Tibial artery (tissue), 4 donors: ENCODE results near the gene SLC39A12.

Experiments used
- DNase-seq, 2 donors: peaks; one replicate each; pipeline ENCODE4 v3.0.0-alpha.2; 2019
- H3K27ac ChIP-seq, 2 donors: fragments of 200-600 bp; sonication (generic) in 1 of 2; 1 replicate in 1 of 2; 2 replicates in 1 of 2; pipeline ENCODE4 v1.5.1; 2018 to 2019; ENCODE audit warnings: mild to moderate bottlenecking in 1 of 2
- H3K27me3 ChIP-seq, 2 donors: fragments of 200-600 bp; sonication (generic) in 1 of 2; one replicate each; pipeline versions ENCODE4 v1.5.1 to v1.6.0; 2016 to 2019
- H3K36me3 ChIP-seq, 3 donors: fragments of 200-600 bp; sonication (generic) in 2 of 3; one replicate each; pipeline ENCODE4 v1.5.1; 2016 to 2019; ENCODE audit warnings: mild to moderate bottlenecking in 2 of 3
- H3K4me1 ChIP-seq, 4 donors: fragments of 200-600 bp; sonication (generic) in 2 of 4; 1 replicate in 3 of 4; 2 replicates in 1 of 4; pipeline ENCODE4 v1.5.1; 2016 to 2019
- H3K4me3 ChIP-seq, 2 donors: fragments of 200-600 bp; sonication (generic) in 1 of 2; 1 replicate in 1 of 2; 2 replicates in 1 of 2; pipeline ENCODE4 v1.5.1; 2018 to 2019; ENCODE audit warnings: mild to moderate bottlenecking in 2 of 2
- H3K9me3 ChIP-seq, 3 donors: fragments of 200-600 bp; sonication (generic) in 1 of 3; one replicate each; pipeline ENCODE4 v1.5.1; 2016 to 2019
- intact Hi-C: fragments of 100-400 bp; cut with DNase I; formaldehyde crosslinking; loops from one replicate; pipeline ENCODE4 v1.15.0; 2023; ENCODE audit warnings: low total_unique reads
- TF ChIP-seq, protein P1 (sequence below), 2 experiments: fragments of 200-600 bp in 1 of 2; fragments of 450-650 bp in 1 of 2; IDR thresholded peaks; one replicate each; pipeline ENCODE4 v1.5.1; 2017 to 2019; ENCODE audit warnings: antibody characterized with exemption in 2 of 2, mild to moderate bottlenecking in 1 of 2, moderate library complexity in 1 of 2

The SLC39A12 gene

DNA sequence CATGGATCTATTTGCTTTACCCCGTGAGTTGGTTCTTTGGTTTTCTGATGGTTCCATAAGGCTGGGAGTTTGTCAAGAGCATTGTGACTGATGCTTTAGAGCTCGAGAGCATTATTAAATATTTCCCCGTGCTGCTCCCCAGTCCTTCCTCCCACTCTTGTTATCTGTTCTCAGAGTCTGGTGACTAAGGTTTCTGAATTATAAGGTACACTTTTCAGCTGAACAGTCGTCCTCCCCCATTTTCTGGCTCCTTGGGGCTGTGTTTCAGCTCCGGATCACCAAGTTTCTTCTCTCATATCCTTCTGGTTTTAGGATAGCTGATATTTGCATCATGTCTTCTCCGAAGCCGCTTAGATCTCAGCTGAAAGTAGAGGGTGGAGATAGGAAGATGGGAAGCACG lies 130.7 kb downstream of the SLC39A12 start:
- Histone ChIP-seq H3K9me3 (no peaks in the 10 kb centered on the region), H3K27me3 (no peaks in the 10 kb centered on the region), H3K4me1 (peaks cover 0 to 6% (median 0%) of the 10 kb centered on the region in 4 donors), H3K27ac (no peak overlapping the region), H3K4me3 (no peak overlapping the region), H3K36me3 (no peaks in the 10 kb centered on the region)
- DNase-seq = no peak
- TF ChIP-seq, protein P1, sequence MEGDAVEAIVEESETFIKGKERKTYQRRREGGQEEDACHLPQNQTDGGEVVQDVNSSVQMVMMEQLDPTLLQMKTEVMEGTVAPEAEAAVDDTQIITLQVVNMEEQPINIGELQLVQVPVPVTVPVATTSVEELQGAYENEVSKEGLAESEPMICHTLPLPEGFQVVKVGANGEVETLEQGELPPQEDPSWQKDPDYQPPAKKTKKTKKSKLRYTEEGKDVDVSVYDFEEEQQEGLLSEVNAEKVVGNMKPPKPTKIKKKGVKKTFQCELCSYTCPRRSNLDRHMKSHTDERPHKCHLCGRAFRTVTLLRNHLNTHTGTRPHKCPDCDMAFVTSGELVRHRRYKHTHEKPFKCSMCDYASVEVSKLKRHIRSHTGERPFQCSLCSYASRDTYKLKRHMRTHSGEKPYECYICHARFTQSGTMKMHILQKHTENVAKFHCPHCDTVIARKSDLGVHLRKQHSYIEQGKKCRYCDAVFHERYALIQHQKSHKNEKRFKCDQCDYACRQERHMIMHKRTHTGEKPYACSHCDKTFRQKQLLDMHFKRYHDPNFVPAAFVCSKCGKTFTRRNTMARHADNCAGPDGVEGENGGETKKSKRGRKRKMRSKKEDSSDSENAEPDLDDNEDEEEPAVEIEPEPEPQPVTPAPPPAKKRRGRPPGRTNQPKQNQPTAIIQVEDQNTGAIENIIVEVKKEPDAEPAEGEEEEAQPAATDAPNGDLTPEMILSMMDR (IDR thresholded peaks at IDR 0.05) = no peak
- intact Hi-C loops = no loop called here

DNA sequence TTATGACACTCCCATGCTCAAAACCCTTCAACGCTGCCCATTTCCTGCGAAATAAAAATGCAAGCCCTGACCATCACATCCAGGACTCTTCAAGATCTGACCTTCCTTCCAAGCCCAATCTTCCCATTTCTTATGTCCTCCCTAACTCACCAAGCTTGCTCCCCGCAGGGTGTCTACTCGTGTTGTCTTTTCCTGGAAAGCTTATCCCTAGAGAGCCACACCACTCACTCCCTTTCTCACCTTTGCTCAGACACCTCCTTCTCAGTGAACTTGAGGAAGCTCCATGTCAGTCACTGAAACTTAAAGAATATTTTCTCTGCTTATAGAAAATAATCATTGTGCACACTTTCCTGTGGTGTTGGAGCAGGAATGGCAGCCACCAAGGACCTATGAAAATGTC lies 134.1 kb downstream of the SLC39A12 start:
- Histone ChIP-seq H3K27me3 (no peaks in the 10 kb centered on the region), H3K4me1 (no peaks in the 10 kb centered on the region), H3K4me3 (no peak overlapping the region), H3K36me3 (no peaks in the 10 kb centered on the region), H3K9me3 (no peaks in the 10 kb centered on the region), H3K27ac (no peak overlapping the region)
- TF ChIP-seq, protein P1 (IDR thresholded peaks at IDR 0.05) = no peak
- intact Hi-C loops = no loop called here
- no peak for DNase-seq

DNA sequence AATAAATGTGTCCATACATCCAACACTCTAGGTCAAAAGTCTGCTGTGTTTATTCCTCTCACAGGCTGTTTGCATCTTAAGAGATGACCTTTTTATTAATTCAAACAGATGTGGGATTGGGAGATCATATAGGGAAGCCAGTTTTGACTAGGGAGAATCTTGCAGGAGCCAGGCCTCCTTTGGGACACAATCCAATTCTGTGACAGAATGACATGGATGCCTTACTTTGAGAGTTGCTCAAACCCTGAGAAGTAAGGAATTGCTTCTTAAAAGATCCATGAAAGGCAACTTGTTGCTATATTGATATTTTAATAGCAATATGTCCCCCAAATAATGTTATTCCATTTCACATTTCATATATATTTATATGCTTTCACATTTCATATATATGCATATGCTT lies 135.0 kb downstream of the SLC39A12 start:
- intact Hi-C loops = no loop called here
- no peaks in the 10 kb centered on the region for H3K9me3 ChIP-seq
- H3K36me3 ChIP-seq = no peaks in the 10 kb centered on the region
- no peak overlapping the region for H3K27ac ChIP-seq
- no peak for DNase-seq
- TF ChIP-seq, protein P1 (IDR thresholded peaks at IDR 0.05) = no peak
- H3K4me1 ChIP-seq = no peaks in the 10 kb centered on the region
- no peaks in the 10 kb centered on the region for H3K27me3 ChIP-seq
- H3K4me3 ChIP-seq = no peak overlapping the region

DNA sequence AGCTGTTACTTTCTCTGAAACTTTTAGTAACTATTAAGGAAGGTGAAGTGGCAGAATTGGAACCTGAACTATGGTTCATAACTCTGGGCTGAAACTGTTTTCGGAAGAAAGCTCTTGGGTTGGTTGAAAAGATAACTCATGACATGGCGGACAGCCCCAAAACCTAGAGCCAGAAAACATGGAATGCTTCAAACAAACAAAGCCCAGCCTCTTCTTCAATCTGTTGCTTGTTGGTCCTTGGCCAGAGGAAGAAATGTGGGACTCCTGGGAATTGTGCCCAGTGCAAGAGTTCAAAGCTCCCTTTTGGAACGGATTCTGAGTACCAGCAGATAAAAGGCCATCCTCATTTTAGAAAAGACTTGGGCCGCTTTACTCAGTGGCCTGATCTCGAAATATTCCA lies 135.6 kb downstream of the SLC39A12 start:
- H3K4me1 ChIP-seq = no peaks in the 10 kb centered on the region
- intact Hi-C loops = no loop called here
- no peaks in the 10 kb centered on the region for H3K9me3 ChIP-seq
- H3K36me3 ChIP-seq = no peaks in the 10 kb centered on the region
- H3K27me3 ChIP-seq = no peaks in the 10 kb centered on the region
- H3K27ac ChIP-seq = no peak overlapping the region
- DNase-seq = no peak
- TF ChIP-seq, protein P1 (IDR thresholded peaks at IDR 0.05) = no peak
- H3K4me3 ChIP-seq = no peak overlapping the region
